ENCODE results near the gene RASGRP2. TPM values are rescaled to one million over a fixed set of nuclear protein-coding genes. Genes with fewer than 3 reads are reported as not detected.

The RASGRP2 gene
- total RNA-seq, 4 donors from 2014 or later: 0.64 to 7.6 (median 3.9) TPM

DNA sequence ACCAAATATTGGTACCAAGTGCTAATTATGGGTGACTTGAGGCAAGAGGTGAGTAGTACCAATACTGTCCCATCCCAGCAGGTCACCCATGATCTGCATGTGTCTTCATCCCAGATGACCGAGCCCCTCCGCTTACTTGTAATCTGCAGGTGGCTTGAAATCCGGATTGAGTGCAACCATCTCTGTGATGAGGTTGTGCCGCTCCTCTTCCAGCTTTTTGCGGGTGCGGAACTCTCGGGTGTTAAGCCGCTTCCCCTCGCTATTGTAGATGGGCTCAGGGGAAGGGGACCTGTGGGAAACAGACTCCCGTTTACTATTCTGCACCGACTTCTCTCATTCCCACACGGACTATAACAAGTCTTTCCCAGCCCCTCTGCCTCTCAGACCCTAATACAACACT is 26.2 kb upstream of the RASGRP2 start:
- Histone ChIP-seq H3K4me3 (no peak overlapping the region), H3K27ac (no peak overlapping the region), H3K36me3 (peaks cover 100% of the 10 kb centered on the region), H3K9me3 (no peaks in the 10 kb centered on the region), H3K27me3 (no peaks in the 10 kb centered on the region), H3K4me1 (peaks cover 39% of the 10 kb centered on the region)
- no peak for DNase-seq (ENCODE audit: low spot score in 2 of 2)
- 95% methylated on average over 12 of the region's 12 CpGs for WGBS
- TF ChIP-seq POLR2AphosphoS5 (IDR thresholded peaks at IDR 0.05): no peak
- no peak for TF ChIP-seq EP300 (IDR thresholded peaks at IDR 0.05)
- no peak for TF ChIP-seq POLR2A (IDR thresholded peaks at IDR 0.05)

- Histone ChIP-seq H3K4me1 (peaks cover 42% of the 10 kb centered on the region), H3K36me3 (peaks cover 100% of the 10 kb centered on the region), H3K27me3 (no peaks in the 10 kb centered on the region), H3K27ac (no peak overlapping the region), H3K4me3 (no peak overlapping the region), H3K9me3 (no peaks in the 10 kb centered on the region)
- DNase-seq (ENCODE audit: low spot score in 2 of 2): no peak
- TF ChIP-seq POLR2AphosphoS5 (IDR thresholded peaks at IDR 0.05) (no peak), POLR2A (IDR thresholded peaks at IDR 0.05) (no peak), CTCF (IDR thresholded peaks at IDR 0.05) (no peak)
- 90% methylated on average over 6 of the region's 6 CpGs for WGBS
Observed at GRCh38 chr11:64769283-64769682, 25.3 kb upstream of the RASGRP2 start.

DNA sequence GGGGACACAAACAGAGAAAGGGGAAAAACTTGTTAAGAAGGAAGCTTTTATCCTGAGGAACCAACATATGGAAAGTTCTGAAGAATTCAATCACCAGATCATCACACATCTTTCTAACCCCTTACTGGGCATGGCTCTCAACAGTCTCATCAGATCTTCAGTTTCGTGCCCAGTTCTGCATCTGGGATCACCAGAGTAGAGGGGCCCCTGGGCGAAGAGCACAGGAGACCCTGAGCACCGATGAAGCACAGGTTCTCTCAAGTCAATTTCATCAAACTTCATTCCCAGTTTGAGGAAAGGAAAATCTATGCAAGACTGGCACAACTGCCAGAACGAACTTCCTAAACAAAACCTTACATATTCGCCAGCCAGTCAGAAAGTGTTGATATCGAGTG is 24.4 kb upstream of the RASGRP2 start:
- no peak overlapping the region for H3K27ac ChIP-seq
- no peak for DNase-seq (ENCODE audit: low spot score in 2 of 2)

DNA sequence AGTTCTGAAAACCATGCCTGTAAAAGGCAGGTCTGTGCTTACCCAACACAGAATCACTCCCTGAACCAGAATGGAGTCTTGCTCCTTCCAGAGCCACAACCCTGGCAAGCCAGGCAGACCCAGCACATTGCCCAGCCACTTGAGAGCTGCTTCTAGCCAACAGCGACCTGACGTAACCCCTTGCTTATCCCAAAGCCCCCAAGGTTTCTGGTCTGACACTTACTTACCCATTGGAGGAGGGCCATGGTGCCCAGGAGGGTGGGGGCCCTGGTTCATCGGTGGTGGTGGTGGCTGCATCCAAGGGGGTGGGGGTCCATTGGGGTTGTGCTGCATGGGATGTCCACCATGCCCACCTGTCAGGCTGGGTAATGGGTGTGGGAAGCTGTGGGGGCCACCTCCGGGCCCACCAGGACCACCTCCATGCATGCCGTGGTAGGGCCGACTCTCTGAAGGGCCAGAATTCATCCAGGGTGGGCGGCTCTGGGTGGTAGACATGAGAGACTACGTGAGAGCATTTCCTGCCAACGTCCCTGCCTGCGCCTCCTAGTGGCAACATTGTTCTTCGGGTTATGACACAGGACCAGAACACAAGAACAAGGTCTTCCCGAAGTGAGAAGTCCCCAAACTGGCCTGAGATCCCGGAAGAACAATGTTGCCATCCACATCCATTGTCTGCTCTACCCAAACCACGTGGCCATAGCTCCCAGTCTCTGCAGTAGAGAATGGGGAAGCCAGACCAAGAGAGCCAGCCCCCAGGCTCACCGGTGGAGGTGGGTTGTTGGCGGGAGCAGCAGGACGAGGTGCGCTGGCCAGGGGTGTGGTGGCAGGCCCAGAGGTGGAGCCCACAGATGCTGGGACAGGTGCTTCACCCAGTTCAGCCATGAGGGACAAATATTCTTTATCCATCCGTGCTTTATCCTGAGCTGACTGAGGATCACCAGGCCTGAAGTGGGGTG is 23.7 kb upstream of the RASGRP2 start:
- no peak overlapping the region for H3K4me3 ChIP-seq
- peaks cover 42% of the 10 kb centered on the region for H3K4me1 ChIP-seq
- no peaks in the 10 kb centered on the region for H3K9me3 ChIP-seq
- H3K27ac ChIP-seq: peak overlapping the region; percentile 32
- DNase-seq (ENCODE audit: low spot score in 2 of 2): peak; percentile 89 to 92
- WGBS: 53% methylated on average over 19 of the region's 19 CpGs
- H3K27me3 ChIP-seq: no peaks in the 10 kb centered on the region
- H3K36me3 ChIP-seq: peaks cover 100% of the 10 kb centered on the region
- no peak for TF ChIP-seq POLR2A (IDR thresholded peaks at IDR 0.05)
- no peak for TF ChIP-seq POLR2AphosphoS5 (IDR thresholded peaks at IDR 0.05)
- TF ChIP-seq CTCF (IDR thresholded peaks at IDR 0.05): peak; percentile 49 to 79
- no peak for TF ChIP-seq EP300 (IDR thresholded peaks at IDR 0.05)

More for the DNA sequence above, 24.4 kb upstream of the RASGRP2 start:
- 89% methylated on average over 6 of the region's 6 CpGs for WGBS
- Histone ChIP-seq H3K9me3 (no peaks in the 10 kb centered on the region), H3K36me3 (peaks cover 100% of the 10 kb centered on the region), H3K4me3 (no peak overlapping the region), H3K4me1 (peaks cover 42% of the 10 kb centered on the region), H3K27me3 (no peaks in the 10 kb centered on the region)
- TF ChIP-seq EP300 (IDR thresholded peaks at IDR 0.05) (no peak), POLR2A (IDR thresholded peaks at IDR 0.05) (no peak), POLR2AphosphoS5 (IDR thresholded peaks at IDR 0.05) (no peak), CTCF (IDR thresholded peaks at IDR 0.05) (no peak)

- Histone ChIP-seq H3K9me3 (no peaks in the 10 kb centered on the region), H3K36me3 (peaks cover 94% of the 10 kb centered on the region), H3K27ac (no peak overlapping the region), H3K27me3 (no peaks in the 10 kb centered on the region), H3K4me3 (no peak overlapping the region), H3K4me1 (peaks cover 46% of the 10 kb centered on the region)
- no peak for TF ChIP-seq EP300 (IDR thresholded peaks at IDR 0.05)
- TF ChIP-seq CTCF (IDR thresholded peaks at IDR 0.05): no peak
- no peak for TF ChIP-seq POLR2A (IDR thresholded peaks at IDR 0.05)
- TF ChIP-seq POLR2AphosphoS5 (IDR thresholded peaks at IDR 0.05): no peak
- no peak for DNase-seq (ENCODE audit: low spot score in 2 of 2)
- WGBS: 85% methylated on average over 6 of the region's 11 CpGs
Observed at GRCh38 chr11:64766881-64767280, 22.9 kb upstream of the RASGRP2 start.
